ENCODE data around the gene POLL. TPM values are rescaled to one million over a fixed set of nuclear protein-coding genes. Genes with fewer than 3 reads are reported as not detected.

The POLL gene
- total and polyA plus RNA-seq, 7 donors, result 9.0 to 39.6 (median 29.4) TPM

- no peaks in the 10 kb centered on the region for H3K4me1 ChIP-seq
- H3K36me3 ChIP-seq, result peaks cover 13 to 68% (median 26%) of the 10 kb centered on the region in 4 donors
- peak; percentile 37 for DNase-seq
- TF ChIP-seq EP300 (IDR thresholded peaks at IDR 0.05), result no peak
- intact Hi-C loops (cut with DNase I), result no loop called here
- 95 to 96% methylated on average over 6 of the region's 6 CpGs for WGBS, 2 donors
- H3K27ac ChIP-seq, result no peak overlapping the region
- H3K27me3 ChIP-seq, result no peaks in the 10 kb centered on the region
- no peak overlapping the region for H3K4me3 ChIP-seq
- no peaks in the 10 kb centered on the region for H3K9me3 ChIP-seq
These were observed 24.0 kb upstream of the POLL start for GRCh38 chr10:101612086-101612485.

GRCh38 chr10:101611096-101611905, 23.2 kb upstream of the POLL start:
- Histone ChIP-seq H3K36me3 (peaks cover 13 to 66% (median 29%) of the 10 kb centered on the region in 4 donors), H3K4me3 (no peak overlapping the region), H3K27me3 (no peaks in the 10 kb centered on the region), H3K9me3 (no peaks in the 10 kb centered on the region), H3K4me1 (no peaks in the 10 kb centered on the region), H3K27ac (no peak overlapping the region)
- DNase-seq, result peak; percentile 60
- intact Hi-C loops (cut with DNase I), result no loop called here
- TF ChIP-seq EP300 (IDR thresholded peaks at IDR 0.05), result no peak
- TF ChIP-seq POLR2AphosphoS5 (IDR thresholded peaks at IDR 0.05), result no peak
- no peak for TF ChIP-seq POLR2A (IDR thresholded peaks at IDR 0.05)
- no peak for TF ChIP-seq CTCF (IDR thresholded peaks at IDR 0.05)
- WGBS, 2 donors, result 77 to 79% methylated on average over 16 of the region's 16 CpGs

- DNase-seq, result no peak
- WGBS, 2 donors, result 91 to 92% methylated on average over 4 of the region's 4 CpGs
- no peaks in the 10 kb centered on the region for H3K27me3 ChIP-seq
- H3K4me3 ChIP-seq, result no peak overlapping the region
- intact Hi-C loops (cut with DNase I), result no loop called here
- H3K27ac ChIP-seq, result no peak overlapping the region
- H3K9me3 ChIP-seq, result no peaks in the 10 kb centered on the region
- no peaks in the 10 kb centered on the region for H3K4me1 ChIP-seq
- peaks cover 13 to 77% (median 32%) of the 10 kb centered on the region in 4 donors for H3K36me3 ChIP-seq
- TF ChIP-seq CTCF (IDR thresholded peaks at IDR 0.05), result no peak
- TF ChIP-seq EP300 (IDR thresholded peaks at IDR 0.05), result no peak
- no peak for TF ChIP-seq POLR2AphosphoS5 (IDR thresholded peaks at IDR 0.05)
- no peak for TF ChIP-seq POLR2A (IDR thresholded peaks at IDR 0.05)
These were observed 21.4 kb upstream of the POLL start for GRCh38 chr10:101609481-101609880.

- no peaks in the 10 kb centered on the region for H3K4me1 ChIP-seq
- H3K27me3 ChIP-seq, result no peaks in the 10 kb centered on the region
- TF ChIP-seq POLR2A (IDR thresholded peaks at IDR 0.05) (no peak), EP300 (IDR thresholded peaks at IDR 0.05) (no peak), POLR2AphosphoS5 (IDR thresholded peaks at IDR 0.05) (no peak), CTCF (IDR thresholded peaks at IDR 0.05) (no peak)
- DNase-seq, result no peak
- intact Hi-C loops (cut with DNase I), result no loop called here
- no peaks in the 10 kb centered on the region for H3K9me3 ChIP-seq
- 66 to 83% methylated on average over 2 of the region's 2 CpGs for WGBS, 2 donors
- H3K36me3 ChIP-seq, result peaks cover 13 to 81% (median 30%) of the 10 kb centered on the region in 4 donors
- no peak overlapping the region for H3K4me3 ChIP-seq
- H3K27ac ChIP-seq, result no peak overlapping the region
These were observed 19.1 kb upstream of the POLL start for GRCh38 chr10:101607124-101607523.

GRCh38 chr10:101602761-101603398, 14.8 kb upstream of the POLL start:
- H3K9me3 ChIP-seq, result no peaks in the 10 kb centered on the region
- intact Hi-C loops (cut with DNase I), result loop anchor here (2.0 kb wide), 1 partner anchor 178 kb away; no protein-coding TSS in a partner anchor
- H3K4me3 ChIP-seq, result no peak overlapping the region
- peaks cover 0 to 42% (median 8%) of the 10 kb centered on the region in 4 donors for H3K36me3 ChIP-seq
- 49 to 67% methylated on average over 6 of the region's 6 CpGs for WGBS, 2 donors
- no peaks in the 10 kb centered on the region for H3K27me3 ChIP-seq
- no peak overlapping the region for H3K27ac ChIP-seq
- H3K4me1 ChIP-seq, result no peaks in the 10 kb centered on the region
- TF ChIP-seq CTCF (IDR thresholded peaks at IDR 0.05) (peak; percentile 37 to 67 (median 58)), EP300 (IDR thresholded peaks at IDR 0.05) (no peak), POLR2A (IDR thresholded peaks at IDR 0.05) (no peak), POLR2AphosphoS5 (IDR thresholded peaks at IDR 0.05) (peak in 1 of 4 donors; percentile 12)
- no peak for DNase-seq
